Tongue (tissue), 2 donors: ENCODE data around the gene AANAT. TPM values are rescaled to one million over a fixed set of nuclear protein-coding genes. Genes with fewer than 3 reads are reported as not detected.

Experiments used
- DNase-seq: peaks from one replicate; pipeline ENCODE4 v3.0.0-alpha.2; 2015
- total RNA-seq: library from RNA; depleted of rRNA; stranded (reverse); fragments of >200 nt; gene quantifications from one replicate; pipeline ENCODE4 v1.2.3, GENCODE V29; 2014

The AANAT gene
- total RNA-seq, 1 donor from 2014 or later = not detected

DNA sequence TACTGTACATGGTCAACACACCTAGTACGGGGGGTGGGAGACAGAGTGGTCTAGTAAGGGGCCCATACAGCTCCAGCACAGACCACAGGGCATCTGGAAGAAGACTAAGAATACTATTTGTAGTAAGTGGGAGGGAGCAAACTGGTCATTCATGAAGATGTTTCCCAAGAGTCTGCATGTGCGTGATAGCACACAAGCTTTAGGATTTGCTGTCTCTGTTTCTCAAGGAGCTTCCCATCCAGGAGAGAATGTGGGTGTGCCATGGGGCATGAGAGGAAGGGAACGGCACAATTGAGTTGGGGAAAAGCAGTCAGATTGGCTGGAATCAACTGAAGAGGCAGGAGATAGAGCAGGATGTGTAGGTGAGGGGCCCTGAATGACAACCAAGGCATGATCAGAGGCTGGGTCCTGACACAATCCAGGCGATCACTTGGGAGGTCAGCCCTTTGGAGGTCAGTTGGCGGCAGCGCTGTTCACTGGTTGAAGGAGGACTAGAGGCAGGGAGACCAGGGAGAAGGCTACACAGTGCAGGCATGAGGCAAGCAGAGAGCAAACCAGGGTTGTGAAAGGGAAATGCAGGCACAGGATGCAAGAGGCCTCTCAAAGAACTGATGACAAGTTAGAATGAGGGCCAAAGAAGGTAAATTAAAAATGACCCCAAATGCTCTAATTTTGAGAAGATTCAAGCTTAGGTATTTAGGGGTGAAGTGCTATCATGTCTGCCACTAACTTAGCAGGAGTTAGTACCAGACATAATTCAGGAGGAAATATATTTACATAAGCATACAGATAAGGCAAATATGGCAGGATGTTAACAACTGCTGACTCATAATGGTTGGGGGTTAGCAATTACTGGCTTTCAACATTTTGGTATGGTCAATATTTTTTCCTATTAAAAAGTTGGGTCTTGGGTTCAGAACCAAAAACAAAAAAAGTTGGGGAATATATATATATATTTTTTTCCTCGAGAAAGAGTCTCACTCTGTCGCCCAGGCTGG, 24.8 kb upstream of the AANAT start:
- DNase-seq = no peak

GRCh38 chr17:76444518-76445311, 22.7 kb upstream of the AANAT start:
- no peak for DNase-seq

DNA sequence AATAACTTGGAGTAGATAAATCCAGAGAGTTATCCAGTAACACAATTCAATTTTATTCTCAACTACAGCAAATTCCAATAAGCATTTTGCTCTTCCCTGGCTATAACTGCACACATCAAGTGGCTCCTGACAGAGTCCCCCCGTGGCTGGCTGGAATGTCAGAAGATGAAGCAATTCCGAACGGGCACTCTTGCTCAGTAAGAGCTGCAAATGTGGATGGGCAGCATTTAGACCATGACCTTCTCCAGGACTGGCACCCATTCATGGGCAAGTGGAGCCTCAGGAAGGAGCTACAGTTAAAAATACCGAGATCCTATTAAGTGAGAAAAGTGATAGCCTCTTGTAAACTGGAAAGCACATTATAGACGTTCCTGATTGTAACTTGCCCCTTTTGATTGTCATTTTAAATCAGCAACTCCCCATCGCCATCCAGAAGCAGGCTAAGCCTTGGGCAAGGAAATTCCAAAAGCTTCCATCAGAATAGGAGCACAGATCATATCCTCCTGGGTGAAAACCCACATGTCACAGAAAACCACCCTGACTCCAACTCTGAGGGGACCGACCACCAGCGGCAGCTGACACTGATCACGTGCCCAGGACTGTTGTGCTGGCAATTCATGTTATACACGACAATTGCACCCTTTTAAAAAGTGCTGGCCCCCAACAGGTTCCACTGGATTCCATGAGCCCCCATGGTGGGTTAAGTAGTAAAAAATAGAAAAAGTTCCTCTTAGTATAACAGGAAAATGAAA, 21.5 kb upstream of the AANAT start:
- DNase-seq = no peak

DNA sequence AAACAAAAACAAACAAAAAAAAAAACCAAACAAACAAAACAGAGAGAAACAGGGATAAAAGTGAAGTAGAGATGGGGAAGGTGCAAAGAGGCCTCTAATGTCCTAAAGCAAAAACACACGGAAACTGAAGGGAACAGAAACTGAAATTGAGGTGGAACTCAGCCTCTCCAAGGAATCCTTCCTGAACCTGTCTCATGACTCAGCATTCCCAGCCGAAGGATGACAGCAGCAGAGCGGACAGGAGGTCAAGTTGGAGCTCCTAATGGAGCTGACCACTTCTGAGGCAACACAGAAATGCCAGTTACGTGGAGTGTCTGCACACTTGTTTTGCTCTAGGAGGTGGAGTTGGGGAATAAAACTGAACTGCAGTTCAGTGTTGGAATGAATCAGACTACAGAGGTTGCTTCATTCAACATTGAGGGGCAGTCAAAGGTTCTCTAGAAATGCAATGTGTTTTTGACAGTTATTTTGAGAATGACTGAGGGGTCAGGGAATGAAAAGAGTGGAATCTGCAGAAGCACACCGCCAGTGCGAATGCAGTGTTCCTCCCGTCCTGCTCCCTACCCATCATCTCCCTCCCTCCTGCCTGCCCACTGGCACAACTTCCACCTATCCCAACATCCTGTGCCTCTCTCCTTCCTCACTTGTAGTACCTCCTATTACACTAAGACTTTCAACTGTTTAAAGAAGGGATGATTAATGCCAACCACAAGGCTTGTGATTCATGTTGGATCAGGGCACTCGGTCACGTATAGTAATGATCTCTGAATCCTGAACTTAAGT, 20.8 kb upstream of the AANAT start:
- no peak for DNase-seq

- no peak for DNase-seq
These were observed 19.3 kb upstream of the AANAT start for GRCh38 chr17:76447931-76448652.

- no peak for DNase-seq
These were observed 18.3 kb upstream of the AANAT start for GRCh38 chr17:76449126-76449525.

- no peak for DNase-seq
These were observed 15.9 kb upstream of the AANAT start for GRCh38 chr17:76451506-76451905.

- DNase-seq = no peak
These were observed 15.2 kb upstream of the AANAT start for GRCh38 chr17:76452127-76452659.

- peak; percentile 94 for DNase-seq
These were observed 14.6 kb upstream of the AANAT start, which contains the start of gene UBE2O for GRCh38 chr17:76452660-76453430. Gene UBE2O, minus strand, starts transcription at chr17:76453152. Its CDS starts 11 bp downstream, at chr17:76453141.

GRCh38 chr17:76453431-76453743, 14.0 kb upstream of the AANAT start:
- no peak for DNase-seq

DNA sequence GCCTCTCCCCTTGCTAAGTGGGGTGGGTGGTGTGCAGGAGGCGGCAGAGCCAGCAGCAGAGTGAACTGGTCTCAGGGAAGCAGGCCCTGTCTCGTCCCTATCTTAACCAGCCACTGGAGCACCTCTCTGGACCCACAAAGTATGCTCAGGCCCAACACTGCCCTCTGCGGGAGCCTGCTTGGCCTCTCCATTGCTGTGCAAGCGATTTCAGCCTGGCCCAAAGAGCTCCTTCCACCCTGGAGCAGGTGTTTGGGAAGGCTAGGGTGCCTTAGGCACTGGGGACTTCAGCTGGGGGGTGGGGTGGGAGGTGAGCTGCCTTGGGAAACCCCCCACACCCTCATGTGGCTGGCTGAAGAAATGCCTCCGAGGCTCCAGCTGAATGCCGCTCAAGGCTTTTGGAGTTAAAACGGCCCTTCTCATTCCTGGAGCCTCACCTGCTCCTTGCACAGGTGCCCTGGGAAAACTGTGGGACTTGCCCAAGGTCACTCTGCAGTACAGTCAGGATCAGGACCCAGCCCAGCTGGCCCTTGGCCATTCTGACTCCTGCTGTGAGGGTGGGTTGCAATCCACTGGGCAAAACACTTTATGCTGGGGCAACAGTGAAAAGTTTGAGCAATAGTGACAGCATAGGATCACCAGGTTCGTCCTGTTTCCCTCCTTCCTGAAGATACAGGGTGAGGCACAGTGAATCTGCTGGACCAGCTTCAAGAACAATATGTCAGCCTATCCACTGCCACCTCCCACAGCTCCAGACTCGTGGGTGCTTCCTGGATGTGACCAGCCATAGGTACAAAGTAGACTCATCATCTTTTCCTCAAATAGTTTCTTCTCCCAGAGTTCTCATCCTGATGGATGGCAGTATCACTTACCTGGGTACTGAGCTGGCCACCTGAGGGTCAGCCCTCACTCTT, 8.6 kb upstream of the AANAT start:
- DNase-seq = peak; percentile 37

- no peak for DNase-seq
These were observed 7.7 kb upstream of the AANAT start for GRCh38 chr17:76459674-76460073.

GRCh38 chr17:76461765-76462555, 5.4 kb upstream of the AANAT start:
- no peak for DNase-seq

- no peak for DNase-seq
These were observed 4.7 kb upstream of the AANAT start for GRCh38 chr17:76462556-76463290.

DNA sequence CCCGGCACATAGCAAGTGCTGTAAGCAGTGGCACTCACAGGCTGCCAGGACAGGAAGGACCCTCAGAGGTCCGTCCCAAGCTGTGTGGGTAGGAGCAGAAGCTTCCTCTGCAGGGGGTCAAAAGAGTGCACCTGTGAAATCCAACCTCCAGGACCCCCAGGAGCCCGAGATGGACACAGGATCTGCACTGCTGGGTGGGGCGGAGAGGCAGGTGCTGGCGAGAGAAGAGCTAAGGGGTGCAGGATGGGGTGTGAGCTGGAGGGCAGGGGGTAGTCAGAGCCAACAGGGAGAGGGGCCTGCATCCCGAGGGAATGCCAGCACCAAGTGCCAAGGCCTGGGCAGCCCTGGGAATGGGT, 650 bp upstream of the AANAT start:
- no peak for DNase-seq

GRCh38 chr17:76467809-76468633, 618 bp downstream of the AANAT start:
- DNase-seq = no peak
